SK-N-SH treated with all-trans-retinoic acid at 6 μM for 48 hours (cell line): ENCODE results near the gene PRKCI.

Source experiments
- ARNTL ChIP-seq: fragments of 450-650 bp; formaldehyde crosslinking; IDR thresholded peaks from 2 replicates; pipeline ENCODE4 v1.5.0; 2020; ENCODE audit warnings: low read depth, mild to moderate bottlenecking, moderate library complexity, borderline replicate concordance
- CREB5 ChIP-seq: fragments of 250-450 bp; sonication (Bioruptor Pico); IDR thresholded peaks from 2 replicates; pipeline ENCODE4 v1.5.1; 2020; ENCODE audit warnings: low read depth, mild to moderate bottlenecking, moderate library complexity
- OSR1 ChIP-seq: fragments of 250-450 bp; sonication (Bioruptor Pico); IDR thresholded peaks from 2 replicates; pipeline ENCODE4 v1.8.0; 2022; ENCODE audit warnings: moderate library complexity, mild to moderate bottlenecking, inconsistent platforms
- PATZ1 ChIP-seq: fragments of 250-450 bp; sonication (Bioruptor Pico); IDR thresholded peaks from 2 replicates; pipeline ENCODE4 v1.8.0; 2020; ENCODE audit warnings: mild to moderate bottlenecking, moderate library complexity, borderline replicate concordance
- PPARA ChIP-seq: fragments of 250-450 bp; sonication (Bioruptor Pico); IDR thresholded peaks from 2 replicates; pipeline ENCODE4 v1.5.0; 2020; ENCODE audit warnings: mild to moderate bottlenecking, borderline replicate concordance
- RARB ChIP-seq: fragments of 250-450 bp; sonication (Bioruptor Pico); IDR thresholded peaks from 2 replicates; pipeline ENCODE4 v1.8.0; 2021; ENCODE audit warnings: mild to moderate bottlenecking, moderate library complexity
- TSHZ2 ChIP-seq: fragments of 250-450 bp; sonication (Bioruptor Pico); IDR thresholded peaks from 2 replicates; pipeline ENCODE4 v1.5.0; 2020; ENCODE audit warnings: mild to moderate bottlenecking, moderate library complexity
- ZC3H10 ChIP-seq: fragments of 250-450 bp; sonication (Bioruptor Pico); IDR thresholded peaks from 2 replicates; pipeline ENCODE4 v1.5.1; 2021; ENCODE audit warnings: mild to moderate bottlenecking, moderate library complexity
- ZFP3 ChIP-seq: fragments of 250-450 bp; sonication (Bioruptor Pico); IDR thresholded peaks from 2 replicates; pipeline ENCODE4 v1.5.0; 2020; ENCODE audit warnings: mild to moderate bottlenecking, moderate library complexity
- ZFP30 ChIP-seq: fragments of 450-650 bp; formaldehyde crosslinking; IDR thresholded peaks from 2 replicates; pipeline ENCODE4 v1.5.0; 2022; ENCODE audit warnings: mild to moderate bottlenecking, moderate library complexity
- ZNF565 ChIP-seq: fragments of 450-650 bp; formaldehyde crosslinking; conservative IDR thresholded peaks from 2 replicates; pipeline ENCODE4 v1.5.0; 2020; ENCODE audit warnings: low read depth, mild to moderate bottlenecking, moderate library complexity
- ZNF8 ChIP-seq: fragments of 450-650 bp; formaldehyde crosslinking; IDR thresholded peaks from 2 replicates; pipeline ENCODE4 v1.5.0; 2020; ENCODE audit warnings: mild to moderate bottlenecking, moderate library complexity

GRCh38 chr3:170228093-170228766, 6.0 kb downstream of the PRKCI start:
- TF ChIP-seq ZC3H10 (CRISPR knock-in tag) (no peak), ZFP3 (CRISPR knock-in tag) (no peak), RARB (CRISPR knock-in tag) (no peak), ZFP30 (CRISPR knock-in tag) (no peak), OSR1 (CRISPR knock-in tag) (no peak), PPARA (CRISPR knock-in tag) (no peak), ARNTL (no peak), CREB5 (CRISPR knock-in tag) (no peak), PATZ1 (CRISPR knock-in tag) (no peak), TSHZ2 (CRISPR knock-in tag) (no peak), ZNF8 (CRISPR knock-in tag) (no peak), ZNF565 (CRISPR knock-in tag) (no peak)
